AG10803 (cell line): ENCODE measurements around the gene CD53.

Source experiments
- DNase-seq: peaks from one replicate; pipeline ENCODE4 v3.0.0; 2010; ENCODE audit warnings: low read depth
- H3K4me3 ChIP-seq: 2 replicates; pipeline ENCODE4 v1.5.1; 2011; ENCODE audit warnings: mild to moderate bottlenecking, low read length, control low read depth
- CTCF ChIP-seq: conservative IDR thresholded peaks from 2 replicates; pipeline ENCODE4 v1.5.1; 2011; ENCODE audit warnings: mild to moderate bottlenecking, low read length, control low read depth, inconsistent platforms

The CD53 gene

GRCh38 chr1:110945626-110946025 is 72.7 kb downstream of the CD53 start:
- no peak for DNase-seq
- TF ChIP-seq CTCF = no peak
- no peak overlapping the region for H3K4me3 ChIP-seq

- no peak for TF ChIP-seq CTCF
- H3K4me3 ChIP-seq = no peak overlapping the region
- peak; percentile 23 for DNase-seq
Observed at GRCh38 chr1:110948038-110948810, 75.3 kb downstream of the CD53 start.
